ENCODE data around the gene PRKAA1. TPM values are rescaled to one million over a fixed set of nuclear protein-coding genes. Genes with fewer than 3 reads are reported as not detected.

Gene PRKAA1
- total RNA-seq, 1 donor from 2014 or later = 95.4 TPM

DNA sequence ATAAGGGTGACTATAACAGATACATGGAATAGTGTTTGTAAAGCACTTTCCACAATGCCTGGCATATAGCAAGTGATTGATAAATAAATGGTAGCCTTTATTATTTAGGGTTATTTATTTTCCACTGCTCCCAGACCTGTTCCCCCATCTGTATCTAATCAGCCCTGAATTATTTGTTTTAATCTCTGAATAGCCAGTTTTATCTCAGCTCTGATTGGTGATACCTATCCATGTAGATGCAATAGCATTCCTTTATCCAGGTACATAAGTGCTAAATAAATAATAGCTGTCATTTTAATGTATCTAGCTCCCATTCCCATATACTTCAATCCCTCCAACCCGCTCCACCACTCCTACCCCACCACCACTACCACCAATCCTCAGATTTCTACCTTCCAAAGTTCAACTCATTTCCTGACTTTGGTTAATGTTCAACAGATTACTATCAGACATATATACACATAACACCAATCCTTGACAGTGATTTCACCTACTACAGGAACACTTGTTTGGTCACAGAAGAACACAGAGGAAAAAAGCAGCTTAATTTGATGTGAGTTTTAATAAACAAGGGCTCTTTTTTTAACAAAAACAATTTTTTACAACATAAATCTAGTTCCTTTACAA lies 14.0 kb downstream of the PRKAA1 start:
- H3K27ac Mint-ChIP-seq (ENCODE audit: unreplicated experiment) = no peak overlapping the region
- TF ChIP-seq, protein P1, sequence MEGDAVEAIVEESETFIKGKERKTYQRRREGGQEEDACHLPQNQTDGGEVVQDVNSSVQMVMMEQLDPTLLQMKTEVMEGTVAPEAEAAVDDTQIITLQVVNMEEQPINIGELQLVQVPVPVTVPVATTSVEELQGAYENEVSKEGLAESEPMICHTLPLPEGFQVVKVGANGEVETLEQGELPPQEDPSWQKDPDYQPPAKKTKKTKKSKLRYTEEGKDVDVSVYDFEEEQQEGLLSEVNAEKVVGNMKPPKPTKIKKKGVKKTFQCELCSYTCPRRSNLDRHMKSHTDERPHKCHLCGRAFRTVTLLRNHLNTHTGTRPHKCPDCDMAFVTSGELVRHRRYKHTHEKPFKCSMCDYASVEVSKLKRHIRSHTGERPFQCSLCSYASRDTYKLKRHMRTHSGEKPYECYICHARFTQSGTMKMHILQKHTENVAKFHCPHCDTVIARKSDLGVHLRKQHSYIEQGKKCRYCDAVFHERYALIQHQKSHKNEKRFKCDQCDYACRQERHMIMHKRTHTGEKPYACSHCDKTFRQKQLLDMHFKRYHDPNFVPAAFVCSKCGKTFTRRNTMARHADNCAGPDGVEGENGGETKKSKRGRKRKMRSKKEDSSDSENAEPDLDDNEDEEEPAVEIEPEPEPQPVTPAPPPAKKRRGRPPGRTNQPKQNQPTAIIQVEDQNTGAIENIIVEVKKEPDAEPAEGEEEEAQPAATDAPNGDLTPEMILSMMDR (IDR thresholded peaks at IDR 0.05; ENCODE audit: unreplicated experiment) = no peak

DNA sequence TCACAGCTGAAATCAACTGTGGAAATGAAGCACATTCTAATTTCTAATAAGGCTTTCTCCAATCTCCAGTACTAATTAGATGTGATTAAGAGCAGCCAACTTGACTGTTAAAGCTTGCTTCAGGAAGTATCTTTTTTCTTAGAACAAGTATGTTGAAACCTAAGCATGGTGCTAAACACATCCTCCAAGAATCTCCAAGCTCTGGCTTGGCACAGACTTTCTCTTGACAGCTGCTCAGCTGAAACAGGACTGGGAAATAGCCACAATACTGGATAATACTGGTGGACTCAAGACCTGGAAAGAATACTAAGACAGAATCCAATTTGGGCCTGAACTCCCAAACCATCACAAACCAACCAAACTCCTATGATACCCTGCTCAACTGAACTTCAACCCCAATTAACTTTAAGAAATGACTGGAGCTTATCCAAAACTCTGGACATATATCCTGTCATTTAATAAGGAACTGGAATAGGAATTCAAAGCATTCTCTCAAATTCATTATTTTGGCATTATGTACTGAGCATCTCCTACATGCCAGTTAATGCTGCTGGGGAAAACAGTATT lies 16.2 kb downstream of the PRKAA1 start:
- H3K9me3 Mint-ChIP-seq (ENCODE audit: unreplicated experiment) = no peaks in the 10 kb centered on the region
- H3K27me3 Mint-ChIP-seq (ENCODE audit: unreplicated experiment) = peaks cover 1% of the 10 kb centered on the region
- no peak overlapping the region for H3K4me3 Mint-ChIP-seq (ENCODE audit: unreplicated experiment)
- H3K36me3 Mint-ChIP-seq (ENCODE audit: low read depth, unreplicated experiment) = no peaks in the 10 kb centered on the region
- DNase-seq (ENCODE audit: low spot score) = no peak
- peaks cover 6% of the 10 kb centered on the region for H3K4me1 Mint-ChIP-seq (ENCODE audit: unreplicated experiment)
- TF ChIP-seq, protein P1 (IDR thresholded peaks at IDR 0.05; ENCODE audit: unreplicated experiment) = no peak
- H3K27ac Mint-ChIP-seq (ENCODE audit: unreplicated experiment) = no peak overlapping the region

More for the DNA sequence above, 14.0 kb downstream of the PRKAA1 start:
- Mint-ChIP-seq H3K4me3 (ENCODE audit: unreplicated experiment) (no peak overlapping the region), H3K36me3 (ENCODE audit: low read depth, unreplicated experiment) (peaks cover 11% of the 10 kb centered on the region), H3K9me3 (ENCODE audit: unreplicated experiment) (no peaks in the 10 kb centered on the region), H3K4me1 (ENCODE audit: unreplicated experiment) (peaks cover 6% of the 10 kb centered on the region), H3K27me3 (ENCODE audit: unreplicated experiment) (peaks cover 1% of the 10 kb centered on the region)
- DNase-seq (ENCODE audit: low spot score) = no peak

DNA sequence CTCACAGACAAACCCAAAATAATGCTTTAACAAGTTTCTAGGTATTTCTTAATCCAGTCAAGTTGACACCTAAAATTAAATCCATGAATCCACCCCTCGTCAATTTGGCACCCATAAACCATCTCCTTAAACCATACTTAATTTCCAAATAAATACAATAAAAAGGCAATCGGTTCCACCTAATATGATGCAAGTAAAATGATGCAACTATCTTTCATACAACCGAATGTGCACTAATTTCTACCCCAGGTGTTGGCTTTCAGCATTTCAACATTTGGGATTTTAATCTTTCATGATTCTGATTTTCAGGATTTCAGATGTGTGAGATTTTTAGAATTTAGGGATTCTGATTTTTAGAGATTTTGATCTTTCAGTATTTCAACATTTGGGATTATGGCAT lies 17.3 kb downstream of the PRKAA1 start:
- no peak overlapping the region for H3K4me3 Mint-ChIP-seq (ENCODE audit: unreplicated experiment)
- H3K27ac Mint-ChIP-seq (ENCODE audit: unreplicated experiment) = no peak overlapping the region
- no peak for DNase-seq (ENCODE audit: low spot score)
- no peaks in the 10 kb centered on the region for H3K9me3 Mint-ChIP-seq (ENCODE audit: unreplicated experiment)
- H3K36me3 Mint-ChIP-seq (ENCODE audit: low read depth, unreplicated experiment) = peaks cover 10% of the 10 kb centered on the region
- TF ChIP-seq, protein P1 (IDR thresholded peaks at IDR 0.05; ENCODE audit: unreplicated experiment) = no peak
- peaks cover 1% of the 10 kb centered on the region for H3K27me3 Mint-ChIP-seq (ENCODE audit: unreplicated experiment)
- peaks cover 14% of the 10 kb centered on the region for H3K4me1 Mint-ChIP-seq (ENCODE audit: unreplicated experiment)

DNA sequence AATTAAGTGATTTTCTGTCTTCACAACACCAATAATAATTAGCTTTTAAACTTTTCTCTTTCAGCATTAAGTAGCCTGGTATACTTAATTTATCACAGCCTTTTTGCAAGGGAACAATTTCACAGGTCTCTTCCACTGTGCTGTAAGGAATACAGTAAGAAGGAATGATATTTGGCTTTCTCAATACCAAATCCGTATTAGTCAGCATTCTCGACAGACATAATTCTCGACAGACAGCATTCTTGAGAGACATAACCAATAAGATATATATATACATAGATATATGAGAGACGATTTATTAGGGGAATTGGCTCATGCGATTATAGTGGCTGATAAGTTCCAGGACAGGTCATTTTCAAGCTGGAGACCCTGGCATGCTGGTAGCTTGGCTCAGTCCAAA lies 18.0 kb downstream of the PRKAA1 start:
- no peak overlapping the region for H3K27ac Mint-ChIP-seq (ENCODE audit: unreplicated experiment)
- TF ChIP-seq, protein P1 (IDR thresholded peaks at IDR 0.05; ENCODE audit: unreplicated experiment) = no peak
- peaks cover 17% of the 10 kb centered on the region for H3K36me3 Mint-ChIP-seq (ENCODE audit: low read depth, unreplicated experiment)
- H3K9me3 Mint-ChIP-seq (ENCODE audit: unreplicated experiment) = no peaks in the 10 kb centered on the region
- no peak for DNase-seq (ENCODE audit: low spot score)
- no peak overlapping the region for H3K4me3 Mint-ChIP-seq (ENCODE audit: unreplicated experiment)
- H3K27me3 Mint-ChIP-seq (ENCODE audit: unreplicated experiment) = peaks cover 1% of the 10 kb centered on the region
- H3K4me1 Mint-ChIP-seq (ENCODE audit: unreplicated experiment) = peaks cover 16% of the 10 kb centered on the region

DNA sequence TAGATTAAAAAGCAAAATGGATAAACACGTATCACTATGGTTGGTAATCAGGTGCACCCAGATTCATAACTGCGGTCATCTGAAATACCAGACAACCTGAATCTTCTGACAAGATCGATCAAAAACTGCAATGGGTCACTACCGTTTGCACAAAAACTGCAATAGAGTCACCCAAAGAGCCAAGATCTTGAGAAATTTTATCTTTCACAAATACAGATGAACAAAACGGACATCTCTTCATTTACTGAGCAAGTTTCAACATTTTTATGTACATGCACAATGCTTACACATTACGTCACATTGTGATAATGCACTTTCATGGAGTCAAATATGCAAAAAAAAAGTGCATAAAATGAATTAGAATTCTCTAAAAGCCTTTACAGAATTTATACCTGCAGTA lies 18.6 kb downstream of the PRKAA1 start:
- H3K4me3 Mint-ChIP-seq (ENCODE audit: unreplicated experiment) = no peak overlapping the region
- TF ChIP-seq, protein P1 (IDR thresholded peaks at IDR 0.05; ENCODE audit: unreplicated experiment) = no peak
- DNase-seq (ENCODE audit: low spot score) = no peak
- peaks cover 16% of the 10 kb centered on the region for H3K4me1 Mint-ChIP-seq (ENCODE audit: unreplicated experiment)
- H3K27me3 Mint-ChIP-seq (ENCODE audit: unreplicated experiment) = peaks cover 1% of the 10 kb centered on the region
- no peaks in the 10 kb centered on the region for H3K9me3 Mint-ChIP-seq (ENCODE audit: unreplicated experiment)
- H3K36me3 Mint-ChIP-seq (ENCODE audit: low read depth, unreplicated experiment) = peaks cover 18% of the 10 kb centered on the region
- no peak overlapping the region for H3K27ac Mint-ChIP-seq (ENCODE audit: unreplicated experiment)

Data from endothelial cell (in vitro differentiated cells).